ENCODE data around the gene HES6.
A peak's percentile ranks its signal among the peaks of the same experiment; 100 is the strongest.

The HES6 gene

DNA sequence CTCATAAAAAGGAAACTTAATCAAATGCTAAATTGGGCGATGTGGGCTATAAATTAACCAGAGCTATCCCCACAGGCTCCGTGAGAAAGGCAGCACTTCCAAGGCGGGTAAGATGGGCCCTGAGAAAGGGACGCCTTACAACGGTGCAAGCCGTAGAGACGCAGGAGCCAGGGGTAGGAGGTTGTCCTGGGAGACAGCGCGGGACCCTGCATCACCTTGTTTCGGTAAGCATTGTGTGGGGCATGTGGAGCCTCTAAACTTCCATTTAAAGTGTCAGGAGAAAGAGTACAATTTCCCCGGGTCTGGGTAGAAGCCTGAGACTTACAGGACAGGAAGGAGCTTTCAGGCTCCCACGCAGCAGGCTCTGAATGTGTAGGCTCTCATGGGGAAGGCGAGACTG, 49.7 kb upstream of the HES6 start:
- CTCF ChIA-PET, result interaction anchor here (0.7 to 3.2 kb wide), 3 partner anchors 14 to 26 kb away, joined by 3 to 11 read pairs (median 11); no protein-coding TSS in a partner anchor
- POLR2A ChIA-PET, result no interaction called here
- Histone ChIP-seq H3K36me3 (ENCODE audit: control insufficient read depth in 2 of 2, insufficient read depth in 1 of 2, low read length in 2 of 2) (no peaks in the 10 kb centered on the region), H3K4me3 (ENCODE audit: low read depth, low read length) (peak overlapping the region; percentile 50), H3K9me3 (ENCODE audit: control insufficient read depth, insufficient read depth, low read depth, low read length) (no peaks in the 10 kb centered on the region), H3K4me1 (ENCODE audit: control insufficient read depth, insufficient read depth, low read length) (peaks cover 16% of the 10 kb centered on the region), H3K27ac (ENCODE audit: extremely low read depth, low read depth, low read length) (no peak overlapping the region)
- TF ChIP-seq ZNF335 (tag by site-specific recombination; conservative IDR thresholded peaks at IDR 0.05), result 0 out of 2 replicates have a peak, but pooled peaks have one; percentile 10
- TF ChIP-seq ZFHX2 (tag by site-specific recombination; conservative IDR thresholded peaks at IDR 0.05), result no peak
- no peak for TF ChIP-seq RBAK (tag by site-specific recombination; IDR thresholded peaks at IDR 0.05)

DNA sequence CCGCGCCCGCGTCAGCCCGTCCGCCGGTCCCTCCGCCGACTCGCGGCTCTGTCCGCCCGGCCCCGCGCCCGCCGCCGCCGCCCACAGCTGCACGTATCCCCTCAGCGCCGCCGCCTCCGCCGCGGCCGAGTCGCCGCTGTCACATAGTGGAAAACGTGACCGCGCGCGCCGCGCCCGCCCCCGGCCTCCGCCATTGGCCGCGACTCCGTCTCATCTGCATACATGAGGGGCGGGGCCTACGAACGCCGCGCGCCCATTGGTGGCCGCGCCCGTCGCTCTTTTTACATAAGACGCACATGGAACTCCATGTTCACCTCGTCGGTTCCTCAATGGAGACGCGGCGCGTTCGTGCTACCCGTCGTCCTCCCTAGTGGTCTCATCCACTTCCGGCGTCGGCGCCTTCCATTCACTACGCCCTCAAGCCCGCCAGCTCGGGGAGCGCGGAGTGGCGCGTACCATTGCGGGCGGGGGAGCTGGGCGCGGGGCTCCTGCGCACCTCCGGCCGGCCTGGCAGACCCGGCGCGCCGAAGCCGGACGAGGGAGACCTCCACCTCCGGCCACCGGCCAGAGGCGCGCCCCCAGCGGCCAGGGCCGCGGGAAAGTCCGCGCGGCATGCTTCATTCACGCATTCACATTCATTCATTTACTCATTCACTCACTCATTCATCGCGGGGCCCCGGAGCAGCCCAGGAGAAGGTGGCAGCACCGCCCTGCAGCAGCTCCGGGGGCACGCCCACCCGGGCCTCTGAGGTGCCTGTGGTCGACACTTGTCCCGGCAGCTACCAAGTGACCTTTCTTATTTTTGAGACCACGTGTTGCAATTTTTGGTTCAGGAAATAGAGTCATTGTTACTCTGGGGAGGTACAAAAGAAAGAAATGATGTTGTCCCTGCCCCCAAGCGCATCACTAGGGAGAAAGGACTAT, 49.1 kb upstream of the HES6 start:
- POLR2A ChIA-PET, result interaction anchor here (0.8 kb wide), 1 partner anchor 25 kb away, joined by 3 read pairs; no protein-coding TSS in a partner anchor
- no peaks in the 10 kb centered on the region for H3K9me3 ChIP-seq (ENCODE audit: control insufficient read depth, insufficient read depth, low read depth, low read length)
- H3K36me3 ChIP-seq (ENCODE audit: control insufficient read depth in 2 of 2, insufficient read depth in 1 of 2, low read length in 2 of 2), result no peaks in the 10 kb centered on the region
- CTCF ChIA-PET, result interaction anchor here (0.6 to 3.2 kb wide), 4 partner anchors 11 to 227 kb away, joined by 3 to 11 read pairs (median 5); no protein-coding TSS in a partner anchor
- H3K4me1 ChIP-seq (ENCODE audit: control insufficient read depth, insufficient read depth, low read length), result peaks cover 16% of the 10 kb centered on the region
- peak overlapping the region; percentile 74 for H3K4me3 ChIP-seq (ENCODE audit: low read depth, low read length)
- H3K27ac ChIP-seq (ENCODE audit: extremely low read depth, low read depth, low read length), result peak overlapping the region; percentile 46; the same call in 1 of the 2 replicates
- TF ChIP-seq ZNF530 (tag by site-specific recombination; IDR thresholded peaks at IDR 0.05; ENCODE audit: low read depth) (no peak), ZNF202 (tag by site-specific recombination; IDR thresholded peaks at IDR 0.05; ENCODE audit: borderline replicate concordance) (no peak), ZNF529 (tag by site-specific recombination; IDR thresholded peaks at IDR 0.05; ENCODE audit: insufficient replicate concordance) (no peak), ZNF837 (tag by site-specific recombination; IDR thresholded peaks at IDR 0.05) (no peak), KLF8 (tag by site-specific recombination; IDR thresholded peaks at IDR 0.05) (no peak), ZSCAN30 (tag by site-specific recombination; IDR thresholded peaks at IDR 0.05) (peak; percentile 75), PATZ1 (tag by site-specific recombination; IDR thresholded peaks at IDR 0.05) (no peak), ZNF768 (tag by site-specific recombination; IDR thresholded peaks at IDR 0.05) (no peak), ZNF114 (tag by site-specific recombination; IDR thresholded peaks at IDR 0.05) (no peak), ZNF324 (tag by site-specific recombination; IDR thresholded peaks at IDR 0.05) (no peak), ZNF121 (tag by site-specific recombination; IDR thresholded peaks at IDR 0.05) (no peak), ZSCAN5A (tag by site-specific recombination; IDR thresholded peaks at IDR 0.05) (no peak), ZBTB8A (tag by site-specific recombination; IDR thresholded peaks at IDR 0.05) (peak; percentile 80), YY1 (tag by site-specific recombination; IDR thresholded peaks at IDR 0.05) (peak; percentile 35; the same call in 1 of the 2 replicates), ZIC2 (tag by site-specific recombination; IDR thresholded peaks at IDR 0.05) (no peak), HOXA7 (CRISPR knock-in tag; IDR thresholded peaks at IDR 0.05; ENCODE audit: borderline replicate concordance) (no peak), SCRT2 (tag by site-specific recombination; IDR thresholded peaks at IDR 0.05) (peak; percentile 38; the same call in 1 of the 2 replicates), KLF10 (tag by site-specific recombination; IDR thresholded peaks at IDR 0.05) (peak; percentile 52; the same call in 1 of the 2 replicates)
- TF ChIP-seq, protein P1, sequence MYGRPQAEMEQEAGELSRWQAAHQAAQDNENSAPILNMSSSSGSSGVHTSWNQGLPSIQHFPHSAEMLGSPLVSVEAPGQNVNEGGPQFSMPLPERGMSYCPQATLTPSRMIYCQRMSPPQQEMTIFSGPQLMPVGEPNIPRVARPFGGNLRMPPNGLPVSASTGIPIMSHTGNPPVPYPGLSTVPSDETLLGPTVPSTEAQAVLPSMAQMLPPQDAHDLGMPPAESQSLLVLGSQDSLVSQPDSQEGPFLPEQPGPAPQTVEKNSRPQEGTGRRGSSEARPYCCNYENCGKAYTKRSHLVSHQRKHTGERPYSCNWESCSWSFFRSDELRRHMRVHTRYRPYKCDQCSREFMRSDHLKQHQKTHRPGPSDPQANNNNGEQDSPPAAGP (tag by site-specific recombination; IDR thresholded peaks at IDR 0.05), result 0 out of 2 replicates have a peak, but pooled peaks have one; percentile 32
- TF ChIP-seq, protein P2, sequence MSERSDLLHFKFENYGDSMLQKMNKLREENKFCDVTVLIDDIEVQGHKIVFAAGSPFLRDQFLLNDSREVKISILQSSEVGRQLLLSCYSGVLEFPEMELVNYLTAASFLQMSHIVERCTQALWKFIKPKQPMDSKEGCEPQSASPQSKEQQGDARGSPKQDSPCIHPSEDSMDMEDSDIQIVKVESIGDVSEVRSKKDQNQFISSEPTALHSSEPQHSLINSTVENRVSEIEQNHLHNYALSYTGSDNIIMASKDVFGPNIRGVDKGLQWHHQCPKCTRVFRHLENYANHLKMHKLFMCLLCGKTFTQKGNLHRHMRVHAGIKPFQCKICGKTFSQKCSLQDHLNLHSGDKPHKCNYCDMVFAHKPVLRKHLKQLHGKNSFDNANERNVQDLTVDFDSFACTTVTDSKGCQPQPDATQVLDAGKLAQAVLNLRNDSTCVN (tag by site-specific recombination; optimal IDR thresholded peaks at IDR 0.05), result peak; percentile 89
- TF ChIP-seq, protein P3, sequence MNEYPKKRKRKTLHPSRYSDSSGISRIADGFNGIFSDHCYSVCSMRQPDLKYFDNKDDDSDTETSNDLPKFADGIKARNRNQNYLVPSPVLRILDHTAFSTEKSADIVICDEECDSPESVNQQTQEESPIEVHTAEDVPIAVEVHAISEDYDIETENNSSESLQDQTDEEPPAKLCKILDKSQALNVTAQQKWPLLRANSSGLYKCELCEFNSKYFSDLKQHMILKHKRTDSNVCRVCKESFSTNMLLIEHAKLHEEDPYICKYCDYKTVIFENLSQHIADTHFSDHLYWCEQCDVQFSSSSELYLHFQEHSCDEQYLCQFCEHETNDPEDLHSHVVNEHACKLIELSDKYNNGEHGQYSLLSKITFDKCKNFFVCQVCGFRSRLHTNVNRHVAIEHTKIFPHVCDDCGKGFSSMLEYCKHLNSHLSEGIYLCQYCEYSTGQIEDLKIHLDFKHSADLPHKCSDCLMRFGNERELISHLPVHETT (tag by site-specific recombination; IDR thresholded peaks at IDR 0.05), result no peak
- TF ChIP-seq, protein P4, sequence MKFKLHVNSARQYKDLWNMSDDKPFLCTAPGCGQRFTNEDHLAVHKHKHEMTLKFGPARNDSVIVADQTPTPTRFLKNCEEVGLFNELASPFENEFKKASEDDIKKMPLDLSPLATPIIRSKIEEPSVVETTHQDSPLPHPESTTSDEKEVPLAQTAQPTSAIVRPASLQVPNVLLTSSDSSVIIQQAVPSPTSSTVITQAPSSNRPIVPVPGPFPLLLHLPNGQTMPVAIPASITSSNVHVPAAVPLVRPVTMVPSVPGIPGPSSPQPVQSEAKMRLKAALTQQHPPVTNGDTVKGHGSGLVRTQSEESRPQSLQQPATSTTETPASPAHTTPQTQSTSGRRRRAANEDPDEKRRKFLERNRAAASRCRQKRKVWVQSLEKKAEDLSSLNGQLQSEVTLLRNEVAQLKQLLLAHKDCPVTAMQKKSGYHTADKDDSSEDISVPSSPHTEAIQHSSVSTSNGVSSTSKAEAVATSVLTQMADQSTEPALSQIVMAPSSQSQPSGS (tag by site-specific recombination; IDR thresholded peaks at IDR 0.05; ENCODE audit: low read depth), result no peak
